GM18867 (cell line): Measurements from ENCODE around the gene CD151.

Experiments used
- ATAC-seq: cut with Tn5 transposase; IDR thresholded peaks from one replicate; pipeline ENCODE4 v1.9.1; 2021; ENCODE audit warnings: mild to moderate bottlenecking, moderate library complexity; ENCODE audit not compliant: unreplicated experiment

CD151 gene

DNA sequence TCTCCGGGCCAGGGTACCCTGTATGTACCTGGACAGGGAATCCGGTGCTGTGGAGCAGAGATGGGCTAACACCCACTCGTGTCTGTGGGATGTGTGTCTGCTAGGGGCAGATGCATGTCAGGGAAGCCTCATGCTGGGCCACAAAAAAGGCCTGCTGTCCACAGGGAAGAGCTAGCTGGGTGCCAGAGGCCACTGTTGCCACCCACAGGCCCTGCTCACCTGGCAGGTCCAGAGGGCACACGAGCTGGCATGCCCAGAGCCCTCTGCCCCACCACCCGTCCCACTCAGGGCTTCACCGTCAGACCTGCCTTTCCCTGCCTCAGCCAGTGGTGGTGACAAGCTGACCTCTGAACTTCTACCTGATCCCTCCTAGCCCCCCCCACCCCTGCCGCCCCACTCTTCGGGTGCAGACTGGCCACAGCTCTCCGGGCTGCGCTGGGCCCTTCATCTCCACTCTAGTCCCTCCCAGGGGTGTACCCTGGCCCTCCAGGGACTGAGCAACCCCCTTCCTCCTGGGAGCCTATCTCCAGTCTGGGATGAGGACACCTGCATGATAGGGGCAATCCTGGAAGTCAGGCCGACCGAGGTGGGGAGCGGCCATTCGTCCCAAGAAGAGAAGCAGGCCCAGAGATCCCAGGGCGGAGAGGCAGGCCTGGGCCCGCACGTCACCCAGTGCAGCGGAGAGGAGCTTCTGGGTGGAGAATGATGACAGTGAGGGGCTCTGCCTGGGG, 36.0 kb upstream of the CD151 start:
- no peak for ATAC-seq

DNA sequence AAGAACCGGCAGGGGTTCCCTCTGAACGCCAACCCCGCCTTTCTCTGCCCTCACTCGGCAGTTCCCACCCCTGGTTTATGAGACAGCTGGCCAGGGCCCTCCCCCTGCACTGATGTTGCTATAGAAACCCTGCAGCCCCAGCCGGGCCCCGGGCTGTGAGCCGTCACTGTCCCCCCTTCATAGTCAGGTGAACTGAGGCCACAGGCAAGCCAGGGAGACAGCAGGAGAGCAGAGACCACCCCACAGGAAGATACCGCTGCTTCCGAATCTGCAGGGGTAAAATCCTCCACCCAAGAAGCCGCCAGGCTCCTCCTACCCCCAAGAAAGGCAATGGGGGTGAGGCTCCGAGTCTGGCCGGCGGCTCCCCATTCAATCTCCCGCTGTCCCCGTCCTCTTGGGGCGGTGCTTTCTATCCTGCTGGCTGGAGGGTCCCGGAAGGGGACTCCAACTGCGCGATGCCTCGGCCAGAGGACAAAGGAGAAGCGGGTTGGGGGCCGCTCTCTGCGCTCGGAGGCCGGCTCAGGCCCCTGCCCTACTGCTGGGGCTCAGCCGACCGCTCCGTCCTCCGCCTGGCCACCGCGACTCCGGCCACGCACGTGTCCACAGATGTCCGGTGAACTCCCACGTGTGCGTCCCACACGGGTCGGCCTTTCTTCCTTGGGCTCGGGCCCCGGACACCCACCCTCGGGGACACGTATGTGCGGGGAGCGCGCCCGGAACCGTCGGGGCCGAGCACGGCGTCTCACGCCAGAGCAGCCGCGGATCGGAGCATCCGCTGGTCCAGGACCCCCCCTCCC, 35.3 kb upstream of the CD151 start:
- ATAC-seq: peak; percentile 36

DNA sequence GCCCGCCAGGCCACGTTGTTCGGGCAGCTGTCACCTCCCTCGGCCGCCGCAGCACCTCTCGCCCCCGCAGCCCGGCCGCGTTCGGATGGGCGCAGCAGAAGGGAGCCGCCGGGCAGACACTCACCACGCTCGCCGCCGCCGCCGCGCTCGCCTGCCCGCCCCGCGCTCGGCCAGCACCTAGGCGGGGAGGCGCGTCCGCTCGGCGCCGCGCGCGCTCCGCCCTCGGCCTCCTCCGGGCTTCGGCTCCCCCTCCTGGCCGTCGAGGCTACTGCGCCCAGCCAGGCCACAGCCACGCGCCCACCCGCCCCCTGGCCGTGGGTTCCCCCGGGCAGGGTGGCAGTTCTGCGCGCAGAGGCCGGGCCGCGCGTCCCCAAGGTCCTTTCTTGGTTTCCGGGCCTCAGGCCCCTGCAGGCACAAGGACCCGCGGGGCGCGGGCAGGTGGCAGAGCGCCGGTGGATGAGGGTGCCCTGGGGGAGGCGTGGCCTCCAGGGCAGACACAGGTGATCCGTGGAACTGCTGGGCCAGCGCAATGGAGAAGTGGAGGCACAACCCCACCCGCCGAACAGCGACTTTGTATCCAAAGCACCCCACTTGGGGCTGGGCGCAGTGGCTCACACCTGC, 34.5 kb upstream of the CD151 start, which contains the start of gene SLC25A22:
Gene SLC25A22 (minus strand): TSS at position 189 of the 621 bp plus-strand sequence. CDS start 3,275 bp downstream, outside the sequence.
- peak; percentile 67 for ATAC-seq

DNA sequence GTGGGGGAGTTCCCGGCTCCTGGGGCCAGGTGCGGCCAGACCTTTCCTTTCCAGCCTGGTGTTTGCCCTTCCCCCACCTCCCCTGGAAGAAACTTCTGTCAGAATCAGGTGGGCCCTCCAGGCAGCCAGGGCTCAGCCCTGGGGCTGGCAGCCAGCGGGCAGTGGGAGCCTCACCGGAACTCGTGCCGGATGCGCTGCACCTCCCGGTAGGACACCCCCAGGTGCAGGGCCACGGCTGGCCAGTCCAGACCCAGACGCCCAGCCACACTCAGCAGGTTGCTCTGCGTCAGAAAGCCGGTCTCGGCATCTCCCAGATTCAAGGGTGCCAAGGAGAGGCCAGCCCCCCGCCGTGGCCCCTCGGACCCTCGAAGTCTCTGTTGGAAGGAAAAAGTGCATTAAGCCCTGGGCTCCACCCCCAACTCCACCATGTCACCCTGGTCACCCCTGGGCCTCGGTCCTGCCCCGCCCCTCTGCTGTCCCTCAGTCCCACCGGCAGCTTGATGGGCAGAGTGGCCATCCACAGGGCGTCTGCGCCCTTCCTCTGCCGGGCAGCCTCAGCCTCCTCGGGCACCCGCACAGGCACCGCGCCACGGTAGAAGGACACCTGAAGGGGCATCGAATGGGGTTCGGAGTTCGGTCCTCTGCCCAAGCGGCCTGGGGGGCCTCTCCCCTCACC, 33.0 kb upstream of the CD151 start:
- ATAC-seq: no peak

DNA sequence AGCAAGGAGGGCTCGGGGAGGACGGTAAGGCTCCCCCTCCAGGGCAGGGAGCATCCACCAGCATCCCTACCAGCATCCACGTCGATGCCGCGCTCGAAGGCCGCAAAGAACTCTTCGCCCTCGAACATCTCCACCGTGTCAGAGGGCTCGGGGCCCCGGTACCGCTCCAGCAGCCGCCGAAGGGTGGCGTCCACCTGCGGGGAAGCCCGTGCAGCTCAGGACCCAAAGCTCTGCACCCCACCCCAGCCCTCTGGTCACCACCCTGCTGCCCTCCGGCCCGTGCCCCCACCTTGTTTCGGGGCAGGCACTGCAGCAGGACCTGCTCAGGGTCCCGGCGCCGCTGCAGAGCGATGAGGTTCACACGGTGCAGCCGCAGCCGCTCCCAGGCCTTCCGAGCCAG, 32.3 kb upstream of the CD151 start:
- ATAC-seq: no peak

DNA sequence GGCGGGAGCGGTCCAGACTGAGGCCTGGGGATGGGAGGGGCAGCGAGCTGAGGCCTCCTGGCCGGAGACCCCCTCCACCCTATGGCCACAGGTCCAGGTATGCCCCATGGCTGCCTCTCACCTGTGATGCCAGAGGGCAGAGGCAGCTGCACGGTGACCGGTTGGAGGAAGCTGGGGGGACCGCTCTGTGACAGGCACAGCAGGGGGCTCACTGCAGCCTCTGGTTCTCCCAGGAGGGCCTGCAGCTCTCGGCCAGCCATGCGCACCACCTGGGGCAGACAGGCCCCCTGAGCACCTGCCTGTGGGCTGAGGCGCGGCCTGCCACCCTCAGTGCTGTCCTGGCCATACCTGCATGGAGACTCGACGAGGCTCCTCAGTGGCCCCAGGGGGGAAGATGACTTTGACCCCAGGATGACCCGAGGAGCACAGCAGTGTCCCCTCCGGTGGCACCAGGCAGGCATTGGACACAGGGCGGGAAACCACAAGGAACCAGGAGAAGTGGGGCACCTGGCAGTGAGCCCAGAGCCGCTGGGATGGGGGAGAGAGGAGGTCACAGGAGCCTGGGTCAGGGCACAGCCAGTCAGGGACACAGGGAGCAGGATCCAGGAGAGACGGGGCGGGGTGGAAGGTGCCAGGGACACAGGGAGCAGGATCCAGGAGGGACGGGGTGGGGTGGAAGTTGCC, 31.5 kb upstream of the CD151 start:
- no peak for ATAC-seq

DNA sequence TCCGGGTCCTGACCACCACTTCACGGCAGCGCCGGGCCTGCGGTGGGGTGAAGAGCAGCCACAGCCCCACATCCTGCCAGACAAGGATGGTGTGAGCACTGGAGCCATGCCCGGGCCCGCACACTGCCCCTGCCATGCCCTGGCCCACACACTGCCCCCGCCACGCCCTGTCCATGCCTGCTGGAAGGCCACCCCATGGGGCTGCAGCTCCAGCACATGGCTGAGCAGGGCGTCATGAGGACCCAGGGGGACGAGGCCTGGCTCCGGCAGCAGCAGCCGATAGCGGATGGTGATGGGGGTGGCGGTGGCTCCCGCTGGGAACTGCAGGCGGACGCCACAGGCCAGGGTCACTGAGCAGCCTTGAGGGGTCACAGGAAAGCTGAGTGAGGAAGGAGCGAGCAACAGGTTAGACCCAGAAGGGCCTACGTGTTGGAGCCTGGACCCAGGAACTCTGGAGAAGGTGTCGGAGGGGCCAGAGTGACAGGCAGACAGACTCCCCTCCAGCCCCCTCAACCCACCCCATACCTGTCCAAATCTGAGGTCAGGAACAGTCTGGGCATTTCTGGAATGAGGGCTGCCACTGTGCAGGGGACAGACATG, 30.6 kb upstream of the CD151 start:
- ATAC-seq: no peak

DNA sequence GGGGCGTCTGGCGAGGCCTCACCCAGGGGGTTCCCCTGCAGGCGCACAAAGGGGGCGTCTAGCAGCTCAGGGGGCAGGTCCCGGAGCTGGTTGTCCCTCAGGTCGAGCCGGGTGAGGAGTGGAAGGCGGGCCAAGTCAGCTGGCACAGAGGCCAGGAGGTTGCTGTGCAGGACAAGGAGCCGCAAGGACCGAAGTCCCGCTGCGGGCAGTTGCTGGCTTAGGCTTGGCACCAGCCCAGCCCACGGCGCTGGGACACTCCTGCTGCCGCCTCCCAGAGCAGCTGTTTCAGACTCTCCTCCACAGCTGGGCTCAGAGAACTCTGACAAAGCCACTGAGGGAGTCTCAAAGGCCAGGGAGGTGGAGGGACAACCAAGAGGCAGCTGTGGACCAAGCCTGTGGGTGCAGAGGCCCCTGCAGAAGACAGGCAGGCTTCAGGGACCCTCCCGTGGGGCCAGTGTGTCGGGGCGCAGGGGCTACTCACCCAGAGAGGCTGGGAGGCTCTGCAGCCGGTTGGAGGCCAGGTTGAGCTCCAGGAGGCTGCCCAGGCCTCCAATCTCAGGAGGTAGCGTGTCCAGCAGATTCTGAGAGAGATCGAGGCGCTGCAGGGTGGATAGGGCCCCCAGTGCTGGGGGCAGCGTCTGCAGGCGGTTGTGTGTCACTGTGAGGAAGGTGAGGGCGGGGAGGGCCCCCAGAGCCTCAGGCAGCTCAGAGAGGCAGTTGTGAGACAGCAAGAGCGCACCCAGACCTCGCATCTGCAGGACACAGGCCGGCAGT, 29.9 kb upstream of the CD151 start:
- ATAC-seq: no peak

DNA sequence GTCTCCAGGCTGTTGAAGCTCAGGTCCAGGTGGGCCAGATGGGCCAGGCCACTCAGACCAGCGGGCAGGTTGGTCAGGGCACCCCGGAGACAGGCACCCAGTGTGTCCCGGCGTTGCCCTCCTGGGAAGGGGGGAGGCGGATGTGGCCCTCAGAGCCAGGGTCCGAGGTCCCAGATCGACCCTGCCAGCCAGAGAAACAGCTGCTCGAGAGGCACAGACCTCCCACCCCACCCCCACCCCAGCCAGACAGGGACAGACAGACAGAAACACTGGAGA, 29.3 kb upstream of the CD151 start:
- no peak for ATAC-seq

DNA sequence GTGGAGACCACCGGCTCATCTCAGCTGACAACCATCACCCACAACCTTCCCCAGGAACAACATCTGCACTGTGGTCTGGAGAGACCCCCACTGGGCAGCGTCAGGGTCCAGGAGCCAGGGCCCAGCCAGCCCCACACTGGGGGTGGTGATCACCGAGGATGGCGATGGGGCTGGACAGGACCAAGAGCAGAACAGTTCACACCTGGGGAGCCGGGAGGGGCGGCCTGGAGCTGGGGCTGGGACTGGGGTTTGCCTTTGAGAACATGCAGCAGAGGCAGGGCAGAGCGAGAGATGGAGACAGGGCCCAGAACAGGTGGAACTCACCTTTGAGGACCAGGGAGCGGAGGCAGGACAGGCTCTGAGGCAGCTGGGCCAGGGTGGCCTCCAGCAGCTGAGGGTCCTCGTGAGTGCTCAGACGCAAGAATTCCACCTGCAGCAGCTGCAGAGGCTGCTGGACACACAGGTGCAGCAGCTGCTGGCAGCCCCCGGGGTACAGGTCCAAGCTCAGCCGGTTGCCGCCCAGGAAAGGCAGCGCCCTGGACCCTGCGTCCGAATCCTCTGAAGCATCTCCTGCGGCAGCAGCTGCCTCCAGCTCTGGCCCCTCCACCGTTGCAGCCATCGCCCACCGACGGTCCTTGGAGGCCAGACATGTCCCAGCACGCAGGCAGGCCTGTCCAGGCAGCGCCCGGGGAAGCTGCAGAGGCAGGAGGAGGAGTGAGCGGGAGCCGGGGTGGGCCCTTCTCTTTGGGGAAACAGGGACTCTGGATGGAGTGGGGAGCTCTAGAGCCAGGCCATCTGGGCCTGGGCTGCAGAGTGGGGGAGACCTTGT, 28.8 kb upstream of the CD151 start:
- ATAC-seq: no peak

DNA sequence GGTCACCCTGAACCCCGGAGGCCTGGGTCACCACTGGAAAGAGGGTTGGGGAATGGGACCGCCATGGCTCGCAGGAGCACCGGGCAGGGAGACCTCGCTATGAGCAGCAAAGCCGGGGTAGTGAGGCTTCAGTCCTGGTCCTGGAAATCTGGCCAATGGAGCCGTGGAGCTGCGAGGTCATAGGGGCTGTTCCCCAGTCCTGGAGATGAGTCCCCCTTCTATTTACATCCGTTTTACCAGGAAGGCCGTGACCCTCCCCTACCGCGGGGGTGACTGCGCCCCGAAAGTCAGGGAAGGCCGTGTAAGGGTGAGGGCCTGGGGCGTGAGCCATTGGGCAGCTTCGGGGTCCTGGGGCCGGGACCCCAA, 28.2 kb upstream of the CD151 start:
- ATAC-seq: no peak

DNA sequence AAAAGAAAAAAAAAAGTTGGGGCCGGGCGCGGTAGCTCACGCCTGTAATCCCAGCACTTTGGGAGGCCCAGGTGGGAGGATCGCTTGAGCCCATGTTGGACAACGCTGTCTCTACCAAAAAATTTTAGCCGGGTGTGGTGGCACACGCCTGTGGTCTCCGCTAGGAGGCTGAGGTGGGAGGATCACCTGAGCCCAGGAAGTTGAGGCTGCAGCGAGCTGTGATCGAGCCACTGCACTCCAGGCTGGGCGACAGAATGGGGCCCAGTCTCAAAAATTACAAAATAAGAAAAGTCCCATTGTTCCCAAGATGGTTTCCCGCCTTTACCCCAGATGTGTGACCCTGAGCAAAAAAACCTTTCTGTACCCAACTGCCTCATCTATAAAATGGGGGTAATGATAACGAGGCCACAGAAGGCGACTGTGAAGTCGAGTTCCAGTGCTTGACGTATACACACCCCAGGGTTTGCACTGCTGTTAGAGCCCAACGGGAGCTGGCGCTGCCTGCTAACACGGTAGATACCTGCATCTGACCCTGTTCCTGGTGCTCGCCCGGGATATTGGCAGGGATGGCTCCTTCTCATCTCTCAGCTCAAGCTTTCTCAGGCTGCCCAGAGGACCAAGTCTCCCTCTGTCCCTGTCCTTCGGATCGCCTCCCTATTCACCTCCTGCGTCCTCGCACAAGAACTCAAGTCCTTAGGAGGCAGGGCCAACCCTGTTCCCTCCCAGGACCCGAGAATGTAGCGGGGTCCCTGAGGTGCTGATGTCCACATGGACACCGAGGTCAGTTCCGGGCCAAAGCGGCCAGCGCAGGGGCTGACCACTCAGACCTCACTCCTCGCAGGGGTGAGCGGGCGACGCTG, 24.1 kb upstream of the CD151 start:
- peak; percentile 3 for ATAC-seq

DNA sequence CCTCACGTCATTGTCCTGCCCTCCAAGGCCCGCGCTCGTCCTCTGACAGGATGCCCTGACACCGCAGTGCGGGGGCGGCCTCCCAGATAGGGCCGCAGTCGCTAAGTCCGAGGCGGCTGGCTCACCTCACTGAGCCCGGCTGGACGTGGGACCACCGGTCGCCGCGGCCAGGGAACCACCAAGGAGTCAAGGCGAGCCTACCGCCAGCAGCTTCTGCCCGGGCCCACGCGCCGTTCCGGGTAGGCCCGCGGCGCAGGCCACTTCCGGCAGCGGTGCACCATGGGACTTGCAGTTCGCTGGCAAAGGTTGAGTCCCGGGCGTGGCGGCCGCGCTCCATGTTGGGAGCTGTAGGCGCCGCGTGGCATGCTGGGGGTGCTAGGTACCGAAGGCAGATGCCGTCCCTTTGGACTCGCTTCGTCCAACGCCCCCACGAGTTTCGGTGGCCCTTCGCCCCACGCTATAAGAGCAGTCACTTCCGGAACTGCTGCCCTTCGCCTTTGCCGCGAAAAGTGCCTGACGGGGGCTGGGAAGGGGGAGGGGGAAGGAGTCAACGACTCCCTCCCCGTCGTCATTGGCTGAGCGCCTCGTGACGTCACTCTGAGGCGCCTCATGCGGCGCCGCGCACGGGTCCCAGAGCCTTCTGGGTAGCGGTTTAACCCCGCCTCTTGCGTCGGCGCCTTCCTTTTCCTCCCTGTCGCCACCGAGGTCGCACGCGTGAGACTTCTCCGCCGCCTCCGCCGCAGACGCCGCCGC, 23.3 kb upstream of the CD151 start, which contains the start of gene RPLP2:
Gene RPLP2 (plus strand): TSS at position 681 of the 753 bp plus-strand sequence. CDS start 268 bp downstream, outside the sequence.
- peak; percentile 71 for ATAC-seq

DNA sequence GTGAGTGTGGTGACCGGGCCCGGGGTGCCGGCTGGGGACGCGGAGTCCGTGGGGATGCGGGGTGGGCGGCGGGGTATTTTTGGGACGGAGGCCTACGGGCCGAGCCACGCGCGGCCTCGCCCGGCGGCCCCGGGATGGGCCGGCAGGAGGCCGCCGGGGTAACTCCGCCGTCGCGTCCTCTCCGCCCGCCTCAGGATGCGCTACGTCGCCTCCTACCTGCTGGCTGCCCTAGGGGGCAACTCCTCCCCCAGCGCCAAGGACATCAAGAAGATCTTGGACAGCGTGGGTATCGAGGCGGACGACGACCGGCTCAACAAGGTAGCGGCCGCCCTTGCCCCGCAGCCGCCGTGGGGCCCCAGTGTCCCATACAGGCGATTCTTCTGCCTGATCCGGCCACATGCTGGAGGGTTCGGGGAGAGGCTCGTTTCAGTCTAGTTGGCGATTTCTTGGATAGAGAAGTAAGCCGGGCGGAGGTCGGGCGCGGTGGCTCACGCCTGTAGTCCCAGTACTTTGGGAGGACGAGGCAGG, 22.6 kb upstream of the CD151 start:
- no peak for ATAC-seq

DNA sequence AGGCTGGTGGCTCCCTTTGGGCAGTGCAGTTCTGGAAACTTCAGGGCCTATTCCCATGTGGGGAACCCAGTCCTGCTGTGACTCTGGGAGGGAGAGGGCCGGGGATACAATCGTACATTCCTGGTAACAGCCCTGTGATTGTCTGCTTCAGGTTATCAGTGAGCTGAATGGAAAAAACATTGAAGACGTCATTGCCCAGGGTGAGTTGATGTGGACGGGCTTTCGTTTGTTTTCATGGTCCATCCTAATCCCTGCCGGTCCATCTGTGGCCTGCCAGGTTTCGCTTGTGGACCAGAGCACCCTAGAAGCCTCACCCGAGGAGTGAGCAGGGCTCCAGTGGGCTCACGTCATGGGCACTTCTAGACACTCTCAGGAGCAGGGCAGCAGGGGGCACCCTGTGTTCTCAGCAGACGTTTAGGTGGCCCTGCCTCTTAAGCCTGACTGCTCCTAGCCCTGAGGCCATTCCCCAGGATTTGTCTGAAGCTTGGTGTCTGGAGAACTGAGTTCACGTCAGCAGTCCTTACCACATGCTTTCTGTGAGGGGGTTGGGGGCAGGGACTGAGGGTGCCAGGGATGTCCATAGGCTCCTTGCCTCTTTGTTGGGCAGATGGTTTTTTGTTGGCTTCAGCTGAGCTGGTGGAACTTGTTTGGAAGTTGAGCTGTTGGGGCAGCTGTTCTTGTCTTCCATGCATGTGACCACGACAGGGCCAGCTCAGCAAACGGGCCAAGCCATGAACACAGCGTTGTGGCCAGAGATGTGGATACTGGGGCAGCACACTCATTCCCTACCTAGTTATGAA, 21.1 kb upstream of the CD151 start:
- no peak for ATAC-seq

DNA sequence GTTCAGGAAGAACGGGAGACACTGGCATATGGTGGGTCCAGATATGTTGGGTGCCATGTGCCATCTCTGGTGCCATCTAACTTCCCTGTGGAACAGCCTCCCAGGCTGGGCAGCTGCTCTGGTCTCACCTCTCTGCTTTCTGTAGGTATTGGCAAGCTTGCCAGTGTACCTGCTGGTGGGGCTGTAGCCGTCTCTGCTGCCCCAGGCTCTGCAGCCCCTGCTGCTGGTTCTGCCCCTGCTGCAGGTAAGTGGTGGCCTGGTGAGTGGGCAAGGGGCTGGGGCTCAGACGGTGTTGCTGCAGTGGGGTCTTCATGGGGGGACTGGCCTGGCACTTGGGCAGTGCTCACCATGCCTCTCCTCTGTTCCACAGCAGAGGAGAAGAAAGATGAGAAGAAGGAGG, 20.4 kb upstream of the CD151 start:
- ATAC-seq: no peak
